Gastroesophageal sphincter (tissue), 3 donors: ENCODE measurements around the gene TEAD2.

ENCODE experiments used
- CTCF ChIP-seq, 4 experiments: fragments of 200-600 bp in 2 of 4; fragments of 450-650 bp in 2 of 4; sonication (generic) in 1 of 4; IDR thresholded peaks; one replicate each; pipeline ENCODE4 v1.5.1; 2017 to 2019; ENCODE audit warnings: antibody characterized with exemption in 4 of 4, mild to moderate bottlenecking in 2 of 4, moderate library complexity in 2 of 4
- POLR2A ChIP-seq, 2 donors: fragments of 450-650 bp; IDR thresholded peaks; one replicate each; pipeline ENCODE4 v1.6.1; 2017; ENCODE audit warnings: antibody characterized with exemption in 2 of 2, mild to moderate bottlenecking in 2 of 2, moderate library complexity in 1 of 2

GRCh38 chr19:49335071-49335783, 27.0 kb downstream of the TEAD2 start, which contains the start of gene CD37:
- no peak for TF ChIP-seq POLR2A (IDR thresholded peaks at IDR 0.05)
- no peak for TF ChIP-seq CTCF (IDR thresholded peaks at IDR 0.05)
